Fibroblast of mammary gland (primary cell): ENCODE data around the gene GOLGA3.

Experiments used
- DNase-seq: peaks from one replicate; pipeline ENCODE4 v3.0.0-alpha.2; 2010; ENCODE audit warnings: low read depth
- H3K4me3 ChIP-seq: 2 replicates; pipeline ENCODE4 v1.5.1; 2011; ENCODE audit warnings: low read depth, mild to moderate bottlenecking, low read length, moderate library complexity; ENCODE audit not compliant: control insufficient read depth
- TF ChIP-seq, protein P1 (sequence below): conservative IDR thresholded peaks from 2 replicates; pipeline ENCODE4 v1.5.1; 2011; ENCODE audit warnings: low read depth, low read length, inconsistent platforms; ENCODE audit not compliant: control insufficient read depth, insufficient read depth

GOLGA3 gene

DNA sequence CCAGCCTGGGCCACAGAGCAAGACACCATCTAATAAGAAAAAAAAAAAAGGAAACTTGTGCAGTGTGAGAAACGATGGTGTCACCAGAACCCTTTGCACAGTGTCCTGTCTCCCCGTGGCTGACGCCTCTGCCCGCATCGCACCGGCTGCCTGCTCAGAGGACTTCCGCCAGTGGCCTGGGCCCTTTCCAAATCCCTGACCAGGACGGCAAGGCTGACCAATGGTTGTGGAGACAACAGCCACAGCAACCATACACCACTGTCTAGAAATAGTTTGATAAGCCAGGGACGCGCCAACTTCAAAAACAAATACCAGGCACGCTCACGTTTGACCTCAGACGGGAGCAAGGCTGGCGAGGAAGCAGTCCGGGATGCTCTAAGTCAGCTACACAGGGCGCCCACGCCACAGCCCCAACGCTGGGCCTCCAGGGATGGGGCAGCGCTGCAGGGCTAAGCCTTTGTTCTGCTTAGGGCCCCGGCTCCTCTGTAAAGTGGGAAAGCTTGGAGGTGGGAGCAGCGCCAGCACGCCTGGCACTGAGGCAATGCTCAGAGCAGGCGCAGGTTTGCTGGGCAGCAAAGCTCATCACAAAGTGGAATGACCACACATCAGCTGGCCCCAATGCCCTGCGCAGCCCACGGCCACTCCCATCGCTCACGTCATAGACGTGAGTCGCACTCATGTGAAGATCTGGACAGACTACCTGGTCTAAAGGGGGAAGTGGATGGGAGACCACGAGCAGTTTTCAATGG is 105.5 kb downstream of the GOLGA3 start:
- TF ChIP-seq, protein P1, sequence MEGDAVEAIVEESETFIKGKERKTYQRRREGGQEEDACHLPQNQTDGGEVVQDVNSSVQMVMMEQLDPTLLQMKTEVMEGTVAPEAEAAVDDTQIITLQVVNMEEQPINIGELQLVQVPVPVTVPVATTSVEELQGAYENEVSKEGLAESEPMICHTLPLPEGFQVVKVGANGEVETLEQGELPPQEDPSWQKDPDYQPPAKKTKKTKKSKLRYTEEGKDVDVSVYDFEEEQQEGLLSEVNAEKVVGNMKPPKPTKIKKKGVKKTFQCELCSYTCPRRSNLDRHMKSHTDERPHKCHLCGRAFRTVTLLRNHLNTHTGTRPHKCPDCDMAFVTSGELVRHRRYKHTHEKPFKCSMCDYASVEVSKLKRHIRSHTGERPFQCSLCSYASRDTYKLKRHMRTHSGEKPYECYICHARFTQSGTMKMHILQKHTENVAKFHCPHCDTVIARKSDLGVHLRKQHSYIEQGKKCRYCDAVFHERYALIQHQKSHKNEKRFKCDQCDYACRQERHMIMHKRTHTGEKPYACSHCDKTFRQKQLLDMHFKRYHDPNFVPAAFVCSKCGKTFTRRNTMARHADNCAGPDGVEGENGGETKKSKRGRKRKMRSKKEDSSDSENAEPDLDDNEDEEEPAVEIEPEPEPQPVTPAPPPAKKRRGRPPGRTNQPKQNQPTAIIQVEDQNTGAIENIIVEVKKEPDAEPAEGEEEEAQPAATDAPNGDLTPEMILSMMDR = no peak
- peak; percentile 66 for DNase-seq
- no peak overlapping the region for H3K4me3 ChIP-seq

DNA sequence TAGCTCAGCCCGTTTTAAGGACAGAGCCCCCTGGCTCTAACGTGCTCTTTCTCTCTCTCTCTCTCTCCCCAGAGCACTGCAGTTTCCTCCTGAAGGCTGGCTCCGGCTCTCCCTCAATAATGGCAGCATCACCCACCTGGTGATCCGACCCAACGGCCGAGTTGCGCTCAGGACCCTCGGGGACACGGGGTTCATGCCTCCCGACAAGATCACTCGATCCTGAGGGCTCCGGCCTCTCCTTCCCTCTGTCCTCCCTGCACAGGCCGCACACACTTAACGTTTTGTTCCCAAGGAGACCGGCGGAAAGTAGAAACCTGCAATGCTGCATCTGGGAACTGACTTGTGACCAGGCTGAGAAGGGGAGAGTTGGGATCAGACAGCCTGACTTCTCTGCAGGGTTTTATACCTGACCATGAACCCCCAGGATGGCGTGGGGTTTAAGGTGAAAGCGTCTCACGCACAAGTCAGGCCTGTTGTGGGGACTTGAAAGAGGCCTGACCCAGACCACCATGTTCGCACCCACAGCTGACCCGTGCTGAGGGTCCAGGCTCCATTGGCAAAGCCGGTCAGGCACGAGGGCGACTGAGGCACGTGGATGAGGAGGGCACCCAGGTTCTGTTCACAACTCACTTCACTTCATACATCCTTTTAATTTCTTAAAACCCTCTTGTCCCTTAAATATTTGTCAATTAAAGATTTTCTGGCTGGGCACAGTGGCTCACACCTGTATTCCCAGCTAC is 107.9 kb downstream of the GOLGA3 start:
- H3K4me3 ChIP-seq = no peak overlapping the region
- TF ChIP-seq, protein P1 = no peak
- DNase-seq = no peak

DNA sequence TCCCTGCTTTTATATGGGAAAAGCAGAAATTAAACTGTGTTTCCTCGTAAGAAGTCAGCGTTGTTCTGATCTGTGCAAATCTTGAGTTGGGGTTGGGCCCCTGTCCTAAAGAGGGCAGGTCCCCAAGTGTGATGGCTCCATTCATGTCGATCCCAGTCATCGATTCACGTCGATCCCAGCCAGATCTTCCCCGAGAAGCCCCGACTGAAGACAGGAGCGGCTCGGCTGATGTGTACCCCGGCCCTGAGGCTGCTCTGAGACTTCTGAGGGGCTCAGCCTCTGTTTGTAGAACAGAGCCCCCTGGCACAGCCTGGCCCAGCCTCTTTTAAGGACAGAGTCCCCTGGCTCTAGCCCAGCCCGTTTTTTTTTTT is 108.7 kb downstream of the GOLGA3 start:
- TF ChIP-seq, protein P1 = no peak
- H3K4me3 ChIP-seq = no peak overlapping the region
- DNase-seq = no peak

DNA sequence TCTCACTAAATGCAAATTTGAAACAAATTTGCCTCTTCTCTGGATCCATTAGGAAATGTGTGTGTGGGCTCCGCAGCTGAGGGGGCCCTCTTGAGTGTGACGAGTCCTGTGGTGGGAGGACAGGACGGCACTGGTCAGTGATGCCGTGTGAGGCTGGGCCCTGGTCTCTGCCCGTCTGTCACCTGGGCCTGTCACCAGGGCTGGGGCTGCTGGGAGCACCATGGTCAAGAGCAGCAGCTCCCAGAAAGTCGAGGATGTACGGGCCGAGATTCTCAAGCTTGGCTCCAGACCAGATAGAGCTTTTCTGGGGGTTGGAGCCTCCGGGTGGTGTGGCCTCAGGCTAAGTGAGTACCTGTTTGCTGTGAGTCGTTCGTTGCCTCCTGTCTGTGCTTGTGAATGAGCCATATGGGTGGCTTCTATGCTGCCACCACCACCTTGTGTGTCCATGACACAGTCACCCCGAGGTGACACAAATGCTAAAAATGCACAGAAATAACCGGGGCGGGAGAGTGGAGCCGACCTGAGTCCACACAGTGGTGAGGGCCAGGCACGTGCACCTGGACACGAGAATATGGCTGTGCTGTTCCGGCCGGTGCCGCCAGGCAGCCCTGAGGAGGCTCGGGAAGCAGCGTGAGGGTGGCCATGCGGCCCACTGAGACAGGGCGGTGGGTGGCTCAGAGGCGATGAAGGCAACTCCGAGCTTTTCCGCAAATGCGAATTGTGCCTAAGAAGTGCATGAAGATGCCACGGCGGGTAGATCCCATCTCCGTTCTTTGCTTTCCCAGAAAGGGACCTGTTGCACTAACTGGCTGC is 109.3 kb downstream of the GOLGA3 start:
- no peak overlapping the region for H3K4me3 ChIP-seq
- TF ChIP-seq, protein P1 = no peak
- DNase-seq = no peak
